ENCODE measurements around the gene PPP2R5D.

Gene PPP2R5D

GRCh38 chr6:43050981-43051380 is 66.6 kb downstream of the PPP2R5D start:
- Histone ChIP-seq H3K27me3 (ENCODE audit: insufficient read depth, low read length) (no peaks in the 10 kb centered on the region), H3K4me3 (ENCODE audit: low read depth, low read length, poor library complexity, severe bottlenecking) (no peak overlapping the region), H2AFZ (ENCODE audit: low read length) (no peak overlapping the region), H3K27ac (ENCODE audit: low read depth, low read length, poor library complexity, severe bottlenecking) (no peak overlapping the region), H3K79me2 (ENCODE audit: insufficient read depth, low read length) (no peaks in the 10 kb centered on the region), H3K9me2 (ENCODE audit: low read depth, low read length) (no peaks in the 10 kb centered on the region), H3F3A (ENCODE audit: insufficient read depth, low read length) (no peaks in the 10 kb centered on the region), H3K4me1 (ENCODE audit: insufficient read depth, low read length, severe bottlenecking) (peaks cover 24% of the 10 kb centered on the region), H3K4me2 (ENCODE audit: low read length) (no peak overlapping the region), H4K20me1 (ENCODE audit: insufficient read depth, low read length) (no peaks in the 10 kb centered on the region), H3K9me3 (ENCODE audit: low read length) (no peaks in the 10 kb centered on the region), H3K9ac (ENCODE audit: low read length) (no peak overlapping the region), H3K36me3 (ENCODE audit: insufficient read depth, low read length) (peaks cover 22% of the 10 kb centered on the region)
- TF ChIP-seq CTCF (IDR thresholded peaks at IDR 0.05; ENCODE audit: low read length) = no peak
- no peak for TF ChIP-seq EZH2 (IDR thresholded peaks at IDR 0.05; ENCODE audit: borderline replicate concordance, low read length)

- Histone ChIP-seq H3K79me2 (ENCODE audit: insufficient read depth, low read length) (no peaks in the 10 kb centered on the region), H3K27me3 (ENCODE audit: insufficient read depth, low read length) (no peaks in the 10 kb centered on the region), H3K4me3 (ENCODE audit: low read depth, low read length, poor library complexity, severe bottlenecking) (peak overlapping the region; percentile 78), H4K20me1 (ENCODE audit: insufficient read depth, low read length) (no peaks in the 10 kb centered on the region), H3K9ac (ENCODE audit: low read length) (peak overlapping the region; percentile 85; the same call in 1 of the 2 replicates), H3K4me2 (ENCODE audit: low read length) (peak overlapping the region; percentile 80), H2AFZ (ENCODE audit: low read length) (no peak overlapping the region), H3K27ac (ENCODE audit: low read depth, low read length, poor library complexity, severe bottlenecking) (peak overlapping the region; percentile 61), H3K9me2 (ENCODE audit: low read depth, low read length) (no peaks in the 10 kb centered on the region), H3F3A (ENCODE audit: insufficient read depth, low read length) (no peaks in the 10 kb centered on the region), H3K36me3 (ENCODE audit: insufficient read depth, low read length) (peaks cover 17% of the 10 kb centered on the region), H3K4me1 (ENCODE audit: insufficient read depth, low read length, severe bottlenecking) (peaks cover 24% of the 10 kb centered on the region), H3K9me3 (ENCODE audit: low read length) (no peaks in the 10 kb centered on the region)
- TF ChIP-seq EZH2 (IDR thresholded peaks at IDR 0.05; ENCODE audit: borderline replicate concordance, low read length) = no peak
- no peak for TF ChIP-seq CTCF (IDR thresholded peaks at IDR 0.05; ENCODE audit: low read length)
Measured at GRCh38 chr6:43052225-43052841, 68.0 kb downstream of the PPP2R5D start.

- Histone ChIP-seq H3K9me3 (ENCODE audit: low read length) (no peaks in the 10 kb centered on the region), H3K4me3 (ENCODE audit: low read depth, low read length, poor library complexity, severe bottlenecking) (peak overlapping the region; percentile 78), H3K4me1 (ENCODE audit: insufficient read depth, low read length, severe bottlenecking) (peaks cover 28% of the 10 kb centered on the region), H3K27me3 (ENCODE audit: insufficient read depth, low read length) (no peaks in the 10 kb centered on the region), H3K79me2 (ENCODE audit: insufficient read depth, low read length) (peaks cover 1% of the 10 kb centered on the region), H3K4me2 (ENCODE audit: low read length) (peak overlapping the region; percentile 80), H3K36me3 (ENCODE audit: insufficient read depth, low read length) (peaks cover 21% of the 10 kb centered on the region), H4K20me1 (ENCODE audit: insufficient read depth, low read length) (no peaks in the 10 kb centered on the region), H3K27ac (ENCODE audit: low read depth, low read length, poor library complexity, severe bottlenecking) (peak overlapping the region; percentile 61), H3F3A (ENCODE audit: insufficient read depth, low read length) (no peaks in the 10 kb centered on the region), H3K9me2 (ENCODE audit: low read depth, low read length) (no peaks in the 10 kb centered on the region), H2AFZ (ENCODE audit: low read length) (no peak overlapping the region), H3K9ac (ENCODE audit: low read length) (peak overlapping the region; percentile 85)
- no peak for TF ChIP-seq CTCF (IDR thresholded peaks at IDR 0.05; ENCODE audit: low read length)
- no peak for TF ChIP-seq EZH2 (IDR thresholded peaks at IDR 0.05; ENCODE audit: borderline replicate concordance, low read length)
Measured at GRCh38 chr6:43052842-43053544, 68.6 kb downstream of the PPP2R5D start.

Data from OCI-LY1 (cell line).